SK-N-MC (cell line): ENCODE results near the gene RAB3GAP1.

Experiments used
- DNase-seq: peaks from one replicate; pipeline ENCODE4 v3.0.0-alpha.2; 2011; ENCODE audit warnings: low read depth, low spot score
- H3K27ac ChIP-seq: fragments of 200-600 bp; sonication (generic); 2 replicates; pipeline ENCODE4 v1.5.1; 2016; ENCODE audit warnings: mixed run types
- H3K36me3 ChIP-seq: fragments of 200-600 bp; sonication (generic); 2 replicates; pipeline ENCODE4 v1.6.1; 2017; ENCODE audit warnings: antibody characterized with exemption, low read length, mixed read lengths; ENCODE audit not compliant: insufficient read depth
- H3K4me3 ChIP-seq: fragments of 200-600 bp; sonication (generic); 2 replicates; pipeline ENCODE4 v1.5.1; 2016
- H3K9ac ChIP-seq: fragments of 200-600 bp; sonication (generic); 2 replicates; pipeline ENCODE4 v1.8.0; 2017; ENCODE audit warnings: mixed run types, mixed read lengths; ENCODE audit not compliant: insufficient read length
- H3K9me3 ChIP-seq: fragments of 200-600 bp; sonication (generic); 2 replicates; pipeline ENCODE4 v1.6.1; 2017; ENCODE audit warnings: low read depth, mild to moderate bottlenecking, antibody characterized with exemption, low read length, moderate library complexity, mixed read lengths
- EZH2 ChIP-seq: fragments of 200-600 bp; sonication (generic); IDR thresholded peaks from one replicate; pipeline ENCODE4 v1.6.1; 2017; ENCODE audit warnings: antibody characterized with exemption
- FOXP2 ChIP-seq: optimal IDR thresholded peaks from 2 replicates; pipeline ENCODE3; 2011; ENCODE audit warnings: mild to moderate bottlenecking, moderate library complexity; ENCODE audit not compliant: insufficient read depth; ENCODE audit errors: extremely low read length, control extremely low read depth
- POLR2AphosphoS5 ChIP-seq: IDR thresholded peaks from 2 replicates; pipeline ENCODE4 v1.6.1; 2012; ENCODE audit warnings: mild to moderate bottlenecking, low read depth, low read length, borderline replicate concordance

The RAB3GAP1 gene

GRCh38 chr2:135162377-135162776 lies 110.3 kb downstream of the RAB3GAP1 start:
- Histone ChIP-seq H3K27ac (no peak overlapping the region), H3K36me3 (peaks cover 45% of the 10 kb centered on the region), H3K4me3 (no peak overlapping the region), H3K9me3 (no peaks in the 10 kb centered on the region), H3K9ac (no peak overlapping the region)
- no peak for DNase-seq
- TF ChIP-seq POLR2AphosphoS5 (no peak), FOXP2 (no peak), EZH2 (no peak)

DNA sequence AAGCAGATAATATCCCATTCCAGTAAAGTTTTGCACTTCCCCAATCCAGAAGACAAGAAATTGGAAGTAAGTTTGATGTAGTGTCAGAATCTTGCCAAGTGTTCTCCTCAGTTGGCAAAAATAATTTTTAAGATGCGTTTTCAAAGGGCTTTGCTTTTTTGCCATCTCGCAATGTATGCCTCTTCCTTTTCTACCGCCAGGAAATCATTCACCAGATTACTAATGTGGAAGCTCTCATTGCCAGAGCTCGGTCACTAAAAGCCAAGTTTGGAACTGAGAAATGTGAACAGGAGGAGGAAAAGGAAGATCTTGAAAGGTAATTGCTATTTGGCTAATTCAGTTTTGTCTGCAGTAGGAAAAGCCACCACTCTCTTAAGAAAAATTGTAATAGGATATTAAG lies 110.7 kb downstream of the RAB3GAP1 start:
- H3K36me3 ChIP-seq, result peaks cover 45% of the 10 kb centered on the region
- no peak for DNase-seq
- no peak overlapping the region for H3K27ac ChIP-seq
- no peak for TF ChIP-seq FOXP2
- no peak for TF ChIP-seq POLR2AphosphoS5
- TF ChIP-seq EZH2, result no peak
- no peaks in the 10 kb centered on the region for H3K9me3 ChIP-seq
- no peak overlapping the region for H3K9ac ChIP-seq
- no peak overlapping the region for H3K4me3 ChIP-seq

DNA sequence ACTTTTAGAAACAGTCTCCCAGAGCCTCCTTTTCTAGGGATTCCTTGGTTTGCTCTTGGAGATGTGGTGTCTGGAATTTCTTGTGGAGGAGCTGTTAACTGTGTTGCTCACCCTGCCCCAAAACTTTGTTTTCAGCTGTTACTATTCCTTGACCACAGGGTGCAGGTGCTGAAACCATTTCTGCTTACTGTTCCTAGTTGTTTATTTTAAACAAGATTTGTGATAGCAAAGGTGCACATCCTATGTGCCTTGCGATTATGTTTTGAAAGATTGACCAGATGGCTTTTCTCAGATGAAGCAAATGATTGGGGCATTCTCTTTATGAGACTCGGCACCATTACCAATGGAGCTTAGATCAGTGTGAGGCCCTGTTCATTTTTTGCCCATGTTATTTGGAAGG lies 111.2 kb downstream of the RAB3GAP1 start:
- H3K9ac ChIP-seq, result no peak overlapping the region
- DNase-seq, result no peak
- no peak for TF ChIP-seq FOXP2
- H3K36me3 ChIP-seq, result peaks cover 41% of the 10 kb centered on the region
- no peaks in the 10 kb centered on the region for H3K9me3 ChIP-seq
- H3K27ac ChIP-seq, result no peak overlapping the region
- H3K4me3 ChIP-seq, result no peak overlapping the region

DNA sequence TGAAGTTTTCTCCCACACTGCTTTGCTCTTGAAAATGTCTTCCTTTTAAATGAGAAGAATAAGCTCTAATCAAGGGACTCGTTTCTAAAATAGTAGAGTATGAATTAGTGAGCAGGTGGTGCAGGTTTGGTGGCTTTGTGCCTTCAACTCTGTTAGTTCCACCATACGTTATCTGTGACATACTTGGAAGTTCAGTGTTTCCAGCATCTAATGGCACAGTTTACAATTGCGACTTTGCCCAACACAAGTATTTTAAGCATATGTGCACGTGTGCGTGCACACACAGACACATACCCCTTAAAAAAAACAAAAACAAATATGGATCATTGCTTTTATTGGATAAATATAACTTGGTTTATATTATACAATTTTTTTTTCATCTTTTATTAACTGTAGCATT lies 111.8 kb downstream of the RAB3GAP1 start:
- no peak overlapping the region for H3K27ac ChIP-seq
- no peak for TF ChIP-seq FOXP2
- TF ChIP-seq POLR2AphosphoS5, result no peak
- TF ChIP-seq EZH2, result no peak
- DNase-seq, result no peak
- no peaks in the 10 kb centered on the region for H3K9me3 ChIP-seq
- H3K36me3 ChIP-seq, result peaks cover 41% of the 10 kb centered on the region
- H3K9ac ChIP-seq, result no peak overlapping the region
- no peak overlapping the region for H3K4me3 ChIP-seq

DNA sequence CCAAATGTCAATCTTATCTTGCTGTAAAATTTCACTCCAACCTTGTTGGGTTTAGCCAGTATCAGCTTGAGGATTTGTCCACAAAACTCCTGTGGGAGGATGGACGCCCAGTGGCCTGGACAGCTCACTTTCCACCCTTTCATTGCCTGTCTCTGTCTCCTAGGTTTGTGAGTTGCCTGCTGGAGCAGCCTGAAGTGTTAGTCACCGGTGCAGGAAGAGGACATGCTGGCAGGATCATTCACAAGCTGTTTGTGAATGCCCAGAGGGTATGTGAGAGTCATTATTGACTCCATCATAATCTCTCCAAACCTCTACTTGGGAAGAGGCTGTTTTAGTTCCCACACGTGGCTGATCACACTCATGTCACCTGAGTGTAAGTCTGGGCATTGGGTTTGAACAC lies 112.3 kb downstream of the RAB3GAP1 start:
- no peak for DNase-seq
- no peak for TF ChIP-seq POLR2AphosphoS5
- TF ChIP-seq EZH2, result no peak
- no peak for TF ChIP-seq FOXP2
- Histone ChIP-seq H3K4me3 (no peak overlapping the region), H3K27ac (no peak overlapping the region), H3K9me3 (no peaks in the 10 kb centered on the region), H3K9ac (no peak overlapping the region), H3K36me3 (peaks cover 43% of the 10 kb centered on the region)

DNA sequence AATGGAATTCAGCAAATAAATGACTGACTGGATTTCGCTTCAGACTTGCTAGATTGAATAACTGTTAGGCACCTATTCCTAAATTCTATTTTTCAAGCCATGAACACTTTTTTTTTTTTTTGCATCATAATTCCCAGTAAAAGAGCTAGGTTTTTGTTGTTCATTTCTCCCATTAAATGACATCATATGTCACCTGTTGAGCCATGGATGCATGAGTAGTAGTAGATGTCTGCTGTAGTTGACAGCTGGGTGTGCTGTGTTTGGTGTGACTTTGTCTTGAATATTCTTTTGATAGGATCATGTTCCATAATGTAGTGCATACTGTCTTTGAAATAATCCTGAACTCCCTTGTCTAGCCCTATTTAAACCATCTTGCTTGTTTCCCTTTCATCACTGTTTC lies 115.2 kb downstream of the RAB3GAP1 start:
- no peak for DNase-seq
- Histone ChIP-seq H3K36me3 (peaks cover 56% of the 10 kb centered on the region), H3K27ac (no peak overlapping the region), H3K4me3 (no peak overlapping the region), H3K9ac (no peak overlapping the region), H3K9me3 (no peaks in the 10 kb centered on the region)
- no peak for TF ChIP-seq EZH2
- no peak for TF ChIP-seq FOXP2
- TF ChIP-seq POLR2AphosphoS5, result no peak

- TF ChIP-seq FOXP2, result no peak
- TF ChIP-seq POLR2AphosphoS5, result no peak
- TF ChIP-seq EZH2, result no peak
- no peaks in the 10 kb centered on the region for H3K9me3 ChIP-seq
- peaks cover 55% of the 10 kb centered on the region for H3K36me3 ChIP-seq
Measured at GRCh38 chr2:135168204-135168856, 116.2 kb downstream of the RAB3GAP1 start.

GRCh38 chr2:135169900-135170753 lies 118.0 kb downstream of the RAB3GAP1 start:
- peak overlapping the region; percentile 98 for H3K27ac ChIP-seq
- peak overlapping the region; percentile 57 for H3K9ac ChIP-seq
- peaks cover 43% of the 10 kb centered on the region for H3K36me3 ChIP-seq
- peak overlapping the region; percentile 70 for H3K4me3 ChIP-seq
- TF ChIP-seq EZH2 (no peak), FOXP2 (no peak), POLR2AphosphoS5 (no peak)
- no peaks in the 10 kb centered on the region for H3K9me3 ChIP-seq
- DNase-seq, result peak; percentile 34

More at GRCh38 chr2:135168204-135168856, 116.2 kb downstream of the RAB3GAP1 start:
- no peak for DNase-seq
- H3K9ac ChIP-seq, result no peak overlapping the region
- H3K4me3 ChIP-seq, result no peak overlapping the region
- H3K27ac ChIP-seq, result no peak overlapping the region
